ENCODE data around the gene SEPTIN1. TPM values are rescaled to one million over a fixed set of nuclear protein-coding genes. Genes with fewer than 3 reads are reported as not detected.
A peak's percentile ranks its signal among the peaks of the same experiment; 100 is the strongest.

SEPTIN1 gene
- total and polyA plus RNA-seq, 2 of the 13 experiments (the other 11 are each of a cell fraction or from before 2014, with no cell fraction given), result 0.18 to 0.67 TPM

- peak; percentile 88; the same call in 1 of the 2 replicates for TF ChIP-seq ZNF782 (CRISPR knock-in tag; IDR thresholded peaks at IDR 0.05; ENCODE audit: borderline replicate concordance)
- peak; percentile 98 for TF ChIP-seq ZBED4 (CRISPR knock-in tag; IDR thresholded peaks at IDR 0.05; ENCODE audit: borderline replicate concordance)
- TF ChIP-seq NPAS2 (CRISPR knock-in tag; IDR thresholded peaks at IDR 0.05; ENCODE audit: borderline replicate concordance), result no peak
- no peak for TF ChIP-seq POLR2AphosphoS2 (IDR thresholded peaks at IDR 0.05; ENCODE audit: low read depth, low read length)
- TF ChIP-seq ZNF264 (CRISPR knock-in tag; IDR thresholded peaks at IDR 0.05), result 0 out of 2 replicates have a peak, but pooled peaks have one; percentile 45
- TF ChIP-seq SNAPC5 (CRISPR knock-in tag; IDR thresholded peaks at IDR 0.05; ENCODE audit: borderline replicate concordance), result peak; percentile 89; the same call in 1 of the 2 replicates
- no peak; the same call in 1 of the 2 replicates for TF ChIP-seq ATF3 (CRISPR knock-in tag; IDR thresholded peaks at IDR 0.05)
- TF ChIP-seq GATAD2A (CRISPR knock-in tag; IDR thresholded peaks at IDR 0.05), result peak; percentile 33; the same call in 1 of the 2 replicates
- TF ChIP-seq HNF4G (IDR thresholded peaks at IDR 0.05; ENCODE audit: borderline replicate concordance, low read depth, low read length), result 0 out of 2 replicates have a peak, but pooled peaks have one; percentile 14
- 0 out of 2 replicates have a peak, but pooled peaks have one; percentile 20 for TF ChIP-seq HNF4G (CRISPR knock-in tag; IDR thresholded peaks at IDR 0.05; ENCODE audit: borderline replicate concordance, low read depth)
- TF ChIP-seq MIXL1 (CRISPR knock-in tag; IDR thresholded peaks at IDR 0.05), result no peak
- TF ChIP-seq ZFP62 (CRISPR knock-in tag; IDR thresholded peaks at IDR 0.05), result no peak
- TF ChIP-seq GABPA (IDR thresholded peaks at IDR 0.05; ENCODE audit: low read depth, low read length), result no peak
- TF ChIP-seq GABPA (CRISPR knock-in tag; IDR thresholded peaks at IDR 0.05; ENCODE audit: low read depth), result no peak
- peak; percentile 92; the same call in 1 of the 2 replicates for TF ChIP-seq ZNF724P (CRISPR knock-in tag; IDR thresholded peaks at IDR 0.05; ENCODE audit: borderline replicate concordance)
- TF ChIP-seq KDM3A (CRISPR knock-in tag; IDR thresholded peaks at IDR 0.05; ENCODE audit: low read depth), result no peak
- peak; percentile 27 for TF ChIP-seq PATZ1 (CRISPR knock-in tag; IDR thresholded peaks at IDR 0.05)
- 0 out of 2 replicates have a peak, but pooled peaks have one; percentile 38 for TF ChIP-seq ZNF672 (CRISPR knock-in tag; IDR thresholded peaks at IDR 0.05)
- peak; percentile 48; the same call in 1 of the 2 replicates for TF ChIP-seq RFXAP (CRISPR knock-in tag; IDR thresholded peaks at IDR 0.05; ENCODE audit: borderline replicate concordance)
- TF ChIP-seq LBX2 (CRISPR knock-in tag; IDR thresholded peaks at IDR 0.05; ENCODE audit: borderline replicate concordance), result 0 out of 2 replicates have a peak, but pooled peaks have one; percentile 13
- no peak for TF ChIP-seq ZNF484 (CRISPR knock-in tag; IDR thresholded peaks at IDR 0.05; ENCODE audit: borderline replicate concordance, low read depth)
- no peak for TF ChIP-seq ZNF180 (CRISPR knock-in tag; IDR thresholded peaks at IDR 0.05; ENCODE audit: borderline replicate concordance, low read depth)
- TF ChIP-seq BRCA1 (CRISPR knock-in tag; IDR thresholded peaks at IDR 0.05), result no peak
- TF ChIP-seq SP2 (CRISPR knock-in tag; IDR thresholded peaks at IDR 0.05), result peak; percentile 57
Observed at GRCh38 chr16:30407102-30407803, 24.9 kb upstream of the SEPTIN1 start, which contains the start of gene ZNF771 (continued).
